NCI-H82 treated with DMSO at 0.1 percent for 48 hours (cell line): ENCODE measurements around the gene UTP18.
"Not testable (repeated sequence)": the region's sequence is repeated elsewhere in the genome, so short reads cannot be mapped to it uniquely, and the experiment has no call there.

Experiments used
- DNase-seq: peaks from one replicate; lab custom pipeline; 2025; ENCODE audit not compliant: unreplicated experiment; lab: John Stamatoyannopoulos, UW

Gene UTP18

GRCh38 chr17:51258756-51259563 is 1.4 kb upstream of the UTP18 start:
- no peak for DNase-seq

GRCh38 chr17:51259564-51260236 is 646 bp upstream of the UTP18 start, which contains the start of gene MBTD1:
TSS of gene MBTD1 (minus strand) at chr17:51260049. CDS start at chr17:51225161, 34,888 bp downstream.
- DNase-seq = peak; percentile 95

- peak; percentile 41 for DNase-seq
These were observed 948 bp downstream of the UTP18 start for GRCh38 chr17:51261024-51261963.

- no peak for DNase-seq
These were observed 2.7 kb downstream of the UTP18 start for GRCh38 chr17:51263006-51263405.

- not testable (repeated sequence) for DNase-seq
These were observed 4.1 kb downstream of the UTP18 start for GRCh38 chr17:51264466-51264865.

GRCh38 chr17:51269991-51270390 is 9.6 kb downstream of the UTP18 start:
- no peak for DNase-seq

- DNase-seq = no peak
These were observed 10.3 kb downstream of the UTP18 start for GRCh38 chr17:51270636-51271035.

GRCh38 chr17:51272812-51273211 is 12.5 kb downstream of the UTP18 start:
- DNase-seq = no peak

GRCh38 chr17:51275381-51275780 is 15.0 kb downstream of the UTP18 start:
- DNase-seq = no peak

GRCh38 chr17:51279183-51279582 is 18.8 kb downstream of the UTP18 start:
- DNase-seq = no peak

GRCh38 chr17:51287412-51287811 is 27.1 kb downstream of the UTP18 start:
- DNase-seq = no peak

GRCh38 chr17:51289696-51290111 is 29.4 kb downstream of the UTP18 start:
- DNase-seq = no peak

GRCh38 chr17:51294338-51294737 is 34.0 kb downstream of the UTP18 start:
- not testable (repeated sequence) for DNase-seq

GRCh38 chr17:51298508-51299371 is 38.4 kb downstream of the UTP18 start:
- peak; percentile 21 for DNase-seq

- no peak for DNase-seq
These were observed 39.5 kb downstream of the UTP18 start for GRCh38 chr17:51299859-51300258.

- no peak for DNase-seq
These were observed 44.8 kb downstream of the UTP18 start for GRCh38 chr17:51305182-51305581.

GRCh38 chr17:51312003-51312402 is 51.7 kb downstream of the UTP18 start:
- not testable (repeated sequence) for DNase-seq

GRCh38 chr17:51319186-51319585 is 58.8 kb downstream of the UTP18 start:
- no peak for DNase-seq

GRCh38 chr17:51322390-51323029 is 62.2 kb downstream of the UTP18 start:
- DNase-seq = peak; percentile 14

GRCh38 chr17:51325471-51325870 is 65.1 kb downstream of the UTP18 start:
- DNase-seq = no peak
